Measurements from ENCODE around the gene CDC14A. TPM values are rescaled to one million over a fixed set of nuclear protein-coding genes. Genes with fewer than 3 reads are reported as not detected.

CDC14A gene
- total and polyA plus RNA-seq, 5 experiments from 2014 or later: 17.1 to 63.4 (median 31.5) TPM

- POLR2A ChIA-PET: no interaction called here
- H3K4me1 Mint-ChIP-seq: peaks cover 0 to 12% (median 7%) of the 10 kb centered on the region in 4 donors
Measured at GRCh38 chr1:100511773-100512172, 159.5 kb downstream of the CDC14A start.

GRCh38 chr1:100512803-100513352 is 160.6 kb downstream of the CDC14A start:
- H3K27me3 Mint-ChIP-seq: no peaks in the 10 kb centered on the region
- H3K4me1 Mint-ChIP-seq: peaks cover 0 to 16% (median 7%) of the 10 kb centered on the region in 4 donors
- no peaks in the 10 kb centered on the region for H3K9me3 Mint-ChIP-seq
- POLR2A ChIA-PET: no interaction called here
- H3K27ac Mint-ChIP-seq: peak overlapping the region in 1 of 10 donors; percentile 4
- ATAC-seq (no peak), DNase-seq (no peak)
- no peak overlapping the region for H3K4me3 Mint-ChIP-seq
- peaks cover 0 to 33% (median 4%) of the 10 kb centered on the region in 3 donors for H3K36me3 Mint-ChIP-seq

More at GRCh38 chr1:100511773-100512172, 159.5 kb downstream of the CDC14A start:
- ATAC-seq (no peak), DNase-seq (no peak)
- H3K9me3 Mint-ChIP-seq: no peaks in the 10 kb centered on the region
- no peak overlapping the region for H3K27ac Mint-ChIP-seq
- peaks cover 0 to 28% (median 4%) of the 10 kb centered on the region in 3 donors for H3K36me3 Mint-ChIP-seq
- H3K4me3 Mint-ChIP-seq: no peak overlapping the region
- H3K27me3 Mint-ChIP-seq: no peaks in the 10 kb centered on the region

- peaks cover 0 to 55% (median 4%) of the 10 kb centered on the region in 3 donors for H3K36me3 Mint-ChIP-seq
- H3K9me3 Mint-ChIP-seq: no peaks in the 10 kb centered on the region
- POLR2A ChIA-PET: no interaction called here
- H3K4me3 Mint-ChIP-seq: no peak overlapping the region
- ATAC-seq: no peak
- DNase-seq: no peak
- H3K4me1 Mint-ChIP-seq: peaks cover 0 to 12% (median 1%) of the 10 kb centered on the region in 4 donors
- no peaks in the 10 kb centered on the region for H3K27me3 Mint-ChIP-seq
- H3K27ac Mint-ChIP-seq: peak overlapping the region in 2 of 10 donors; percentile 15 to 16
Measured at GRCh38 chr1:100516857-100517256, 164.6 kb downstream of the CDC14A start.

- peaks cover 0 to 56% (median 5%) of the 10 kb centered on the region in 3 donors for H3K36me3 Mint-ChIP-seq
- peak overlapping the region in 1 of 10 donors; percentile 78 for H3K27ac Mint-ChIP-seq
- ATAC-seq (no peak), DNase-seq (no peak)
- no peak overlapping the region for H3K4me3 Mint-ChIP-seq
- no peaks in the 10 kb centered on the region for H3K27me3 Mint-ChIP-seq
- no peaks in the 10 kb centered on the region for H3K9me3 Mint-ChIP-seq
- POLR2A ChIA-PET: no interaction called here
- H3K4me1 Mint-ChIP-seq: peaks cover 0 to 12% (median 1%) of the 10 kb centered on the region in 4 donors
Measured at GRCh38 chr1:100517515-100517914, 165.2 kb downstream of the CDC14A start.

GRCh38 chr1:100518023-100518422 is 165.7 kb downstream of the CDC14A start:
- H3K9me3 Mint-ChIP-seq: no peaks in the 10 kb centered on the region
- ATAC-seq (no peak), DNase-seq (no peak)
- H3K27ac Mint-ChIP-seq: peak overlapping the region in 7 of 10 donors; percentile 17 to 72 (median 43)
- H3K4me3 Mint-ChIP-seq: no peak overlapping the region
- peaks cover 0 to 12% (median 2%) of the 10 kb centered on the region in 4 donors for H3K4me1 Mint-ChIP-seq
- POLR2A ChIA-PET: no interaction called here
- H3K27me3 Mint-ChIP-seq: no peaks in the 10 kb centered on the region
- peaks cover 0 to 56% (median 5%) of the 10 kb centered on the region in 3 donors for H3K36me3 Mint-ChIP-seq

GRCh38 chr1:100523038-100523652 is 170.8 kb downstream of the CDC14A start:
- peaks cover 0 to 2% (median 0%) of the 10 kb centered on the region in 4 donors for H3K4me1 Mint-ChIP-seq
- no peak overlapping the region for H3K4me3 Mint-ChIP-seq
- H3K9me3 Mint-ChIP-seq: peaks cover 0 to 2% (median 0%) of the 10 kb centered on the region in 9 donors
- no peak for ATAC-seq
- POLR2A ChIA-PET: no interaction called here
- H3K27me3 Mint-ChIP-seq: no peaks in the 10 kb centered on the region
- peaks cover 0 to 26% (median 2%) of the 10 kb centered on the region in 3 donors for H3K36me3 Mint-ChIP-seq
- no peak for DNase-seq
- H3K27ac Mint-ChIP-seq: peak overlapping the region in 4 of 10 donors; percentile 5 to 63 (median 35)

GRCh38 chr1:100524355-100524754 is 172.0 kb downstream of the CDC14A start:
- no peak overlapping the region for H3K4me3 Mint-ChIP-seq
- no peak for ATAC-seq
- POLR2A ChIA-PET: interaction anchor here (1.0 kb wide), 1 partner anchor 9 kb away, joined by 3 read pairs; no protein-coding TSS in a partner anchor
- peaks cover 0 to 2% (median 0%) of the 10 kb centered on the region in 9 donors for H3K9me3 Mint-ChIP-seq
- H3K27ac Mint-ChIP-seq: peak overlapping the region in 1 of 10 donors; percentile 29
- DNase-seq: no peak
- peaks cover 0 to 2% (median 0%) of the 10 kb centered on the region in 4 donors for H3K4me1 Mint-ChIP-seq
- peaks cover 0 to 16% (median 2%) of the 10 kb centered on the region in 3 donors for H3K36me3 Mint-ChIP-seq
- H3K27me3 Mint-ChIP-seq: no peaks in the 10 kb centered on the region

- ATAC-seq (no peak), DNase-seq (no peak)
- H3K27ac Mint-ChIP-seq: no peak overlapping the region
- H3K4me3 Mint-ChIP-seq: no peak overlapping the region
- peaks cover 0 to 7% (median 2%) of the 10 kb centered on the region in 3 donors for H3K36me3 Mint-ChIP-seq
- H3K27me3 Mint-ChIP-seq: no peaks in the 10 kb centered on the region
- POLR2A ChIA-PET: interaction anchor here (0.6 kb wide), 1 partner anchor 660 kb away, joined by 4 read pairs; no protein-coding TSS in a partner anchor
- peaks cover 7 to 22% (median 21%) of the 10 kb centered on the region in 4 donors for H3K4me1 Mint-ChIP-seq
- H3K9me3 Mint-ChIP-seq: peaks cover 0 to 2% (median 0%) of the 10 kb centered on the region in 9 donors
Measured at GRCh38 chr1:100526894-100527293, 174.6 kb downstream of the CDC14A start.

GRCh38 chr1:100528871-100529270 is 176.6 kb downstream of the CDC14A start:
- Mint-ChIP-seq H3K4me1 (peaks cover 14 to 38% (median 35%) of the 10 kb centered on the region in 4 donors), H3K27ac (peak overlapping the region in 2 of 10 donors; percentile 54 to 58), H3K9me3 (peaks cover 0 to 2% (median 0%) of the 10 kb centered on the region in 9 donors), H3K4me3 (no peak overlapping the region), H3K27me3 (no peaks in the 10 kb centered on the region), H3K36me3 (no peaks in the 10 kb centered on the region)
- no peak for DNase-seq
- POLR2A ChIA-PET: interaction anchor here (1.2 kb wide), 1 partner anchor 11 kb away, joined by 3 read pairs; no protein-coding TSS in a partner anchor
- no peak for ATAC-seq

- Mint-ChIP-seq H3K4me1 (peaks cover 15 to 38% (median 35%) of the 10 kb centered on the region in 4 donors), H3K27ac (peak overlapping the region in 5 of 10 donors; percentile 69 to 92 (median 84)), H3K27me3 (peaks cover 0 to 6% (median 0%) of the 10 kb centered on the region in 5 donors), H3K9me3 (peaks cover 0 to 2% (median 0%) of the 10 kb centered on the region in 9 donors), H3K36me3 (no peaks in the 10 kb centered on the region), H3K4me3 (peak overlapping the region in 2 of 10 donors; percentile 23 to 36)
- POLR2A ChIA-PET: no interaction called here
- ATAC-seq: no peak
- no peak for DNase-seq
Measured at GRCh38 chr1:100530141-100530540, 177.8 kb downstream of the CDC14A start.

- peak; percentile 91 to 95 for ATAC-seq
- Mint-ChIP-seq H3K4me1 (peaks cover 17 to 38% (median 37%) of the 10 kb centered on the region in 4 donors), H3K27me3 (peaks cover 0 to 10% (median 0%) of the 10 kb centered on the region in 5 donors)
Measured at GRCh38 chr1:100530880-100531487, 178.7 kb downstream of the CDC14A start.

GRCh38 chr1:100532645-100533044 is 180.3 kb downstream of the CDC14A start:
- no peak for ATAC-seq
- H3K36me3 Mint-ChIP-seq: no peaks in the 10 kb centered on the region
- POLR2A ChIA-PET: interaction anchor here (1.3 kb wide), 1 partner anchor 8 kb away, joined by 3 read pairs; no protein-coding TSS in a partner anchor
- peak overlapping the region in 6 of 10 donors; percentile 3 to 43 (median 16) for H3K4me3 Mint-ChIP-seq
- peaks cover 17 to 38% (median 37%) of the 10 kb centered on the region in 4 donors for H3K4me1 Mint-ChIP-seq
- H3K27me3 Mint-ChIP-seq: peaks cover 5 to 26% (median 6%) of the 10 kb centered on the region in 5 donors
- DNase-seq: no peak
- H3K9me3 Mint-ChIP-seq: no peaks in the 10 kb centered on the region
- H3K27ac Mint-ChIP-seq: peak overlapping the region in 4 of 10 donors; percentile 11 to 41 (median 23)

More at GRCh38 chr1:100530880-100531487, 178.7 kb downstream of the CDC14A start:
- DNase-seq: peak in 4 of 10 donors; percentile 6 to 52 (median 38)
- Mint-ChIP-seq H3K27ac (peak overlapping the region; percentile 17 to 92 (median 75)), H3K36me3 (no peaks in the 10 kb centered on the region), H3K4me3 (peak overlapping the region in 9 of 10 donors; percentile 40 to 68 (median 60)), H3K9me3 (peaks cover 0 to under 1% (median 0%) of the 10 kb centered on the region in 9 donors)
- POLR2A ChIA-PET: interaction anchor here (1.3 kb wide), 1 partner anchor 8 kb away, joined by 3 read pairs; no protein-coding TSS in a partner anchor

Measured in naive thymus-derived CD8-positive, alpha-beta T cell (primary cell).